HS-5 (cell line): ENCODE results near the gene ST8SIA6.
"Not testable (repeated sequence)": the region's sequence is repeated elsewhere in the genome, so short reads cannot be mapped to it uniquely, and the experiment has no call there.

Source experiments
- DNase-seq: peaks from one replicate; pipeline ENCODE4 v3.0.0-alpha.2; 2012; ENCODE audit warnings: low read depth

Gene ST8SIA6

GRCh38 chr10:17343118-17343517, 111.3 kb downstream of the ST8SIA6 start:
- no peak for DNase-seq

DNA sequence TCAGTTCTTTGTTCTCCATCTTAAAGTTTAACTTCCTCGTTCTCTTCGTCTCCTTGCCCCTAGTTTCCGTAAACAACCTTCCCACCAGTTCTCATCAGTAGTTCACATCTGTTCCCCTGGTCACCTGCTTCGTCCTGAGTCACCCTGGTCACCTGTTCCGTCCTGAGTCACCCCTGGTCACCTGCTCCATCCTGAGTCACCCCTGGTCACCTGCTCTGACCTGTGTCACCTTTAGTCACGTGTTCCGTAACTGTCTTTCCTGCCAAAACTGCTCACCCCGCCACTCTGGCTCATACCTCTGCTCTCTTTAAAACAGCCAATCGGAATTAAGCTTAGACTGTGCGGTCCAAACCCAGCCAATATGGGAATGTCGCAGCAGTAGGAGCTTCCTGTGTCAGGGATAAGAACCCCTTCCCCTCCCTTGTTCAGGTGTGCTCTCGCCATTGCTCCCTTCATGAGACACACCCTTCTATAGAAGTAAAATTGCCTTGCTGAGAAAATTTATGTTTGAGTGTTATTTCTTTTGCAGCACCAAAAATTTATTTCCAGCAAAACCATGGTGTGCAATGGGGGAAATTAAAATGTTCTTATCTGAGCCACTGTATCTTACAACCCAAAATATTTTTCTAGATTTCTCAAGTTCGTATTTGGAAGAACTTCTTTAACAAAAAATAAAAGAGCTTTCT, 114.1 kb downstream of the ST8SIA6 start:
- DNase-seq = no peak

DNA sequence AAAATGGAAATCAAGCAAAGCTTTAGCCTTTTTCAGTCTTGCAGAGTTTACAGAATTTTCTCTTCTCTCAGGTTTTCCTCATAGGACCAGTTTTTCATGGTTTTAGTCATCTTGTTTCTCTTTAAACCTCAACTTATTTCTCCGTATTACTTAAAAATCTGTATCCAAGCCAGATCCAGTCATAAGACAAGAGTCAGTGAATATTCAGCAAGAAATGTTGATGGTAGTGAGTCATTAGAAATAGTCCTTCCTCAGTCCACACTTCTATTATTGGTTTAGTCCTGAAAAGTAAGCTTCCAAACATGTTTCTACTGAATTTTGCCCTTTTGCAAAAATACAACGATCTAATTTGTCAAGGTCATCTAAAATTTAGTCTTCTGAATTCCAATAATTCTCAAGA, 119.3 kb downstream of the ST8SIA6 start:
- DNase-seq = no peak

GRCh38 chr10:17330501-17330900, 123.9 kb downstream of the ST8SIA6 start:
- no peak for DNase-seq

GRCh38 chr10:17326377-17326776, 128.0 kb downstream of the ST8SIA6 start:
- DNase-seq = no peak

- DNase-seq = not testable (repeated sequence)
These were observed 132.4 kb downstream of the ST8SIA6 start for GRCh38 chr10:17321957-17322356.

DNA sequence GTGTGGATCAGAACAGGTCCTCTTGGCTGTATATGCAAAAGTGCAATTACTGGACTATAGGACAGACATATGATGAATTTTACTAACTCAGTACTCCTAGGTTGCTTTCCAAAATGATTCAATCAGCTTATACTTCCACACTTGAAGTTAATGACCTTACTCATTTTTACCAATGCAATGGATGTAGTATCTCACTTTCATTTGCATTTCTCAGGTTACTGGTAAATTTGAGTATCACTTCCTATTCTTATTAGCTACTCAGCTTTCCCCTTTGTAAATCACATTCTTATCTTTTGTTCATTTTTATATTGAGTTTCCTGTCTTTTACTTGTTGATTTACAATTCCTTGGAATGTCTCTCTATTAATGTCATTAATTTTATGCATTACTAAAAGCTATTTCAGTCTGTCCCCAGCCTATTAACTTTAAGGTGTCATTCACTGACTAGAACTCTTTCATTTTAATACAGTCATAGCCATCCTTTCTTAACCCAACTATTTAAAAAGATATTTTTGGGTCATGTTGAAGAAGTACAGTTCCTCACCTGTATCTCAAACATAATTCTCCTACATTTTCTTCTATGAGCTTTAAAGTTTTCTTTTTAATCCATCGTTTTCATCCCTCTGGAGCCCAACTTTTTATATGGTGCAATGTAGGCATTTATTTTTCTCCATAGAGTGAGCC, 137.8 kb downstream of the ST8SIA6 start:
- no peak for DNase-seq

- DNase-seq = no peak
These were observed 145.0 kb downstream of the ST8SIA6 start for GRCh38 chr10:17309435-17309834.

GRCh38 chr10:17307123-17307522, 147.3 kb downstream of the ST8SIA6 start:
- no peak for DNase-seq

DNA sequence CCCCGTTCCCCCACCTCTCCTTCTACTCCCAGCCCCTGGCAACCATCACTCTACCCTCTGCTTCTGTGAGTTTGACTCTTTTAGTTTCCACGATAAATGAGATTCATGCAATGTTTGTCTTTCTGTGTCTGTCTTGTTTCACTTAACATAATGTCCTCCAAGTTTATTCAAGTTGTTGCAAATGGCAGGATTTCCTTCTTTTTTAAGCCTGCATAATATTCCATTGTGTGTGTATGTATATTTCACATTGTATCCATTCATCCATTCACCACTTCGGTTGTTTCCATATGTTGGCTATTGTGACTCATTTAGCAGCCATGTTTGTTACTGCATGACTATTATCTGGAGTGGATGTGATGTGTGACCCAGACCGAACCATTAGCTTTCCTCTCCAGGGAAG, 162.0 kb downstream of the ST8SIA6 start:
- DNase-seq = no peak

- DNase-seq = no peak
These were observed 164.2 kb downstream of the ST8SIA6 start for GRCh38 chr10:17290226-17290625.

DNA sequence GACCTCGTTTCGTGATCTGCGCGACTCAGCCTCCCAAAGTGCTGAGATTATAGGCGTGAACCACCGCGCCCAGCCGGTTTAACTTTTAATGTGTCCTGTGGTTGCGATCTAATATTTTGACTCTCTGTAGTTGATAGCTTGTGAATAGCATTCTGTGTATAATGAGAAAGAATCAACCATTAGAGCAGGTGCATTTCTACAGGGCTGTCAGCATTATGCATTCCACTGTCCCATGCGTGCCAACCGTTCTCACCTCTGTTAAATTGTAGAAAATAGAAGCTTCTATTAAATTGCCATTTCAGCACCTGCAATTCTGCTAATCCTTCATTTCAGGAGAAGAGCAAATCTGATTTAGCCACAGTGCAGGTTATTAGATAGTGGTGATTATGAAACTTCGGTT, 164.6 kb downstream of the ST8SIA6 start:
- DNase-seq = no peak

DNA sequence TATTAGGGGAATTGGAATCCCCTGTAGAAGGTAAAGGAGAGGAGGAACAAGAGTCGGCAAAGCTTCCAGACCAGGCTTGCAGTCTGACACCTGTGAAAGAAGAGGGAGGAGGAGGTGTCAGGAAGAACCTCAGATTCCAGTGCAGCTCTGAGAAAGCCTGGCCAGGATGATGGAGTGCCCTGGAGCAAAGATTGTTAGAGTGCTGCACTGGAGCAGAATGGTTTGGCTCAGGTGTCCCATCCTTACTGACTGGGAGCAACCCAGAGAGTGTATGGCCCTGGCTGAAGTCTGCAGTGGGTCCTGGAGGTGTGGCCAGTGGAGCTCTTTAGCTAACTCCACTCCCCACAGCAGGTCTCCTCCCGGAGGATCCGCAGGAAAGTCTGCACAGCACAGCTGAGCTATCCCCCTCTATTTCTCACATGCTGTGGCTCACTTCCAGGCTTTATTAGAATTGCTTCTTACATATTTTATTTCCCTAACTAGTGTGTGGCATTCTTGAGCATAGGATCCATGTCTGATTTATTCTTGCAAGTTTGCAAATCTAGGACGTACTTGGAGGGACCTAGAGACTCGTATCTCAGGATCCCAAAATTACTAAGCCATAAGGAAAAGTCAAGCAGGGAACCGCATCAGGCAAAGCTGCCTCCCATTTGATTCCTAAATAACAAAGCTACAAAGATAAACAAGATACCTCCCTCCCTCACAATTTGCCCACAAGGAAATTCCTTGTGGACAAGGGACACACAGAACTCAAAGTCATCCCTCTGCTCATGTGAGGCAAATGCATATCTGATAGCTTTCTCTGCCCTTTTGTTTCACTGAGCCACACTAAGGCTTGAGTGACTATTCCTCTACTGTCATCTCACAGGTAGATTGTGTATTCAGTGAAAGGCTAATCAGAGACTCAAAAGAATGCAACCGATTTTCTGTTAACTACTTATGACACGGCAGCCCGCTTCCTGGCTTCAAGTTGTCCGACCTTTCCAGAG, 167.5 kb downstream of the ST8SIA6 start:
- DNase-seq = no peak

DNA sequence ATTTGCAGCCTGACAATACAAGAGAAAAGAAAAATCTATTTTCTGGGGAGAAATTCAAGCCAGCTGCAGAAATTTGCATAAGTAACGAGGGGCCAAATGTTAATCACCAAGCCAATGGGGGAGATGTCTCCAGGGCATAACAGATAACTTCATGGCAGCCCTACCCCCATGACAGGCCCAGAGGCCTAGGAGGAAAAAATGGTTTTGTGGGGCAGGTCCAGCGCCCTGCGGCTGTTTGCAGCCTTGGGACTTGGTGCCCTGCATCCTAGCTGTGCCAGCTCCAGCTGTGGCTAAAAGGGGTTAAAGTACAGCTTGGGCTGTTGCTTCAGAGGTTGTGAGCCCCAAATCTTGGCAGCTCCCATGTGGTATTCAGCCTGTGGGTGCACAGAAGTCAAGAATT, 172.1 kb downstream of the ST8SIA6 start:
- no peak for DNase-seq

- no peak for DNase-seq
These were observed 175.7 kb downstream of the ST8SIA6 start for GRCh38 chr10:17278607-17279240.

GRCh38 chr10:17276756-17277424, 177.5 kb downstream of the ST8SIA6 start:
- DNase-seq = no peak

DNA sequence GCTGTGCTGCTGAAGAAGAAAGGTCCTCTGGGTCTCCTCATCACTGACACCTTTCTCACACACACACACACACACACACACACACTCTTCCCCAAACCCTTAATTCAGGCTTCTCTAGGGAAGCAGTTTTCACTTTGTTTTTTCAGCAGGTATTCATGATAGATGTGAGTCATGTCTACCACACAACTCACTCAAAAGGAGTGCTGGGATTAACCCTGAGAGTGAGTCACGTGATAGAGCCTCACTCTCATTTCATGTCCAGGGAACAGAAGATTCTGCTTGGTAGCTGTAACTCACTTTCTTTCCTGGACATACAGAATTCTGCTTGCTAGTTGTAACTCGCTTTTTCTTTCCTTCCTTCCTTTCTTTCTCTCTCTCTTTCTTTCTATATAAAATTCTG, 181.0 kb downstream of the ST8SIA6 start:
- DNase-seq = peak; percentile 14

DNA sequence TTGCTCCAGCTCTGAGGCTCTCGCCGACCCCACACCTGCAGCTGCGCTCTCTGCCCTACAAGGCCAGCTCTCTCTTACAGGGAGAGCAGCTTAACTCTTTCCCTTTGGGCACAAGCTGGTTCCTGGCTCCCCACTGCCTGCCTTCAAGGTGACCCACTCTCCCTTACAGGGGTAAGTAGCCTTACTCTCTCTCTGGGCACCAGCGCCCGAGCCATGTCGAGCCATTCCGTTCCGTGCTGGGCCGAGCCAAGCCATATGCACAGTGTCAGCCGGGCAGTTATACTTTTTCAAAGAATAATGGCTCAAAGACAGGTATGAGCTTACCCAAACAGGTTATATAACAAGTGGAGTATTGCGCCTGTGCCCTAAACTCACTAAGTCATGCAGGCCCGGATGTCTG, 181.7 kb downstream of the ST8SIA6 start:
- DNase-seq = no peak
